Stimulated activated CD8-positive, alpha-beta memory T cell treated with anti-CD3 and anti-CD28 coated beads, Interleukin-4, amount 100 ng/mL, for 48 hours (primary cell): Measurements from ENCODE around the gene CTU2.

Source experiments
- DNase-seq: peaks from one replicate; pipeline ENCODE4 v3.0.0-alpha.2; 2020

Gene CTU2

GRCh38 chr16:88732172-88732960 lies 26.1 kb downstream of the CTU2 start:
- DNase-seq, result no peak

GRCh38 chr16:88732961-88733294 lies 26.6 kb downstream of the CTU2 start:
- no peak for DNase-seq

- DNase-seq, result no peak
Measured at GRCh38 chr16:88733630-88734360, 27.5 kb downstream of the CTU2 start.

GRCh38 chr16:88734361-88734728 lies 28.0 kb downstream of the CTU2 start:
- no peak for DNase-seq

- no peak for DNase-seq
Measured at GRCh38 chr16:88735121-88735520, 28.8 kb downstream of the CTU2 start.

- DNase-seq, result no peak
Measured at GRCh38 chr16:88735616-88736015, 29.3 kb downstream of the CTU2 start.

GRCh38 chr16:88736088-88736487 lies 29.8 kb downstream of the CTU2 start:
- DNase-seq, result no peak

- DNase-seq, result no peak
Measured at GRCh38 chr16:88736496-88736895, 30.2 kb downstream of the CTU2 start.

GRCh38 chr16:88737298-88738150 lies 31.2 kb downstream of the CTU2 start:
- DNase-seq, result peak; percentile 81

GRCh38 chr16:88738151-88739084 lies 32.1 kb downstream of the CTU2 start:
- DNase-seq, result no peak

- no peak for DNase-seq
Measured at GRCh38 chr16:88739139-88739976, 33.1 kb downstream of the CTU2 start.

GRCh38 chr16:88739977-88740726 lies 33.8 kb downstream of the CTU2 start:
- DNase-seq, result no peak

- no peak for DNase-seq
Measured at GRCh38 chr16:88740727-88741055, 34.4 kb downstream of the CTU2 start.

GRCh38 chr16:88741368-88741767 lies 35.1 kb downstream of the CTU2 start:
- no peak for DNase-seq

- no peak for DNase-seq
Measured at GRCh38 chr16:88742896-88743605, 36.7 kb downstream of the CTU2 start.

- peak; percentile 88 for DNase-seq
Measured at GRCh38 chr16:88743693-88744576, 37.6 kb downstream of the CTU2 start.

GRCh38 chr16:88744577-88745521 lies 38.5 kb downstream of the CTU2 start:
- no peak for DNase-seq

GRCh38 chr16:88746506-88746905 lies 40.2 kb downstream of the CTU2 start:
- no peak for DNase-seq
